ENCODE data around the gene TGM2.

- peak; percentile 49; the same call in 1 of the 2 replicates for TF ChIP-seq PATZ1 (CRISPR knock-in tag; IDR thresholded peaks at IDR 0.05; ENCODE audit: borderline replicate concordance)
- TF ChIP-seq GLIS3 (CRISPR knock-in tag; IDR thresholded peaks at IDR 0.05) = no peak
- no peak for TF ChIP-seq ESRRG (CRISPR knock-in tag; IDR thresholded peaks at IDR 0.05)
- TF ChIP-seq TCF4 (CRISPR knock-in tag; IDR thresholded peaks at IDR 0.05; ENCODE audit: borderline replicate concordance) = no peak
These were observed 3.0 kb upstream of the TGM2 start for GRCh38 chr20:38167851-38168760.
